C4-2B (cell line): ENCODE results near the gene PRKAG1.
A peak's percentile ranks its signal among the peaks of the same experiment; 100 is the strongest.

Experiments used
- H3K27ac ChIP-seq: fragments of 450-650 bp; 2 replicates; pipeline ENCODE4 v1.5.1; 2017
- CTCF ChIP-seq: fragments of 450-650 bp; conservative IDR thresholded peaks from 2 replicates; pipeline ENCODE4 v1.5.1; 2017; ENCODE audit warnings: mild to moderate bottlenecking
- ZFX ChIP-seq: fragments of 450-650 bp; IDR thresholded peaks from 2 replicates; pipeline ENCODE4 v1.6.1; 2017

Gene PRKAG1

DNA sequence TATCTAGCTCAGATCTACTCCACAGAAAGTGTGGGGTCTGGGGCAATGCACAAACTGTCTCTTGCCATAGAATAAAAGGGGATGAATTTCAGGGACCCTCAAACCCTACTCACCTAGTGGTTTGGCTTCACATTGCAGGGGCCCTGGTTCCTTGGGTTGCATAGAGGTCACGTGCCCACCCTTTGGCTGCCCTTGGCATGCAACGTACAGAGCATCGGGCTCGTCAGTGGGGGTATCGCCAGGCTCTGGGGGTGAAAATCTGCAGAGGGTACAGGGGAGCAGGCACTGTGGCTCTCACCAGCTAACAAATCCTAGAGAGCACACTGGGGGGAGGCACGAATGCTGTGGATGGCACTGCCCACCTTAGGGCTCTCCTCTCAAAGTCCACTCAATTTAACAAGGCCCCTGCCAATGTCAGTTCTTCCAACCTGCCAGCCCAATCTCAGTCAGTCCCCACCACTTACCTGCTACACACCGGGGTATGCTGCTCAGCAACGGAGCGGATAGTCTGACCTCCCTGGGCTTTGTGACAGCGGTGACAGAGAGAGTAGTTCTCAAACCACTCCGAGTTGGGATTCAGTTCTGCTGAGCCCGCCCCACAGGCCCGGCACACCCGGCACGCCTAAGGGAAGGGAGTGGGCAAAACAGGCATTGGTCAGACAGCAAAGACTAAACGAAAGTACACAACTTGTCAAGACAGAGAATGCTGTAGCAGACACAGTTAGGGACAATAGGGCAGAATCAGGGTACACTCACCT, 34.1 kb upstream of the PRKAG1 start:
- TF ChIP-seq ZFX: no peak
- no peak for TF ChIP-seq CTCF
- H3K27ac ChIP-seq: peak overlapping the region; percentile 10; the same call in 1 of the 2 replicates

DNA sequence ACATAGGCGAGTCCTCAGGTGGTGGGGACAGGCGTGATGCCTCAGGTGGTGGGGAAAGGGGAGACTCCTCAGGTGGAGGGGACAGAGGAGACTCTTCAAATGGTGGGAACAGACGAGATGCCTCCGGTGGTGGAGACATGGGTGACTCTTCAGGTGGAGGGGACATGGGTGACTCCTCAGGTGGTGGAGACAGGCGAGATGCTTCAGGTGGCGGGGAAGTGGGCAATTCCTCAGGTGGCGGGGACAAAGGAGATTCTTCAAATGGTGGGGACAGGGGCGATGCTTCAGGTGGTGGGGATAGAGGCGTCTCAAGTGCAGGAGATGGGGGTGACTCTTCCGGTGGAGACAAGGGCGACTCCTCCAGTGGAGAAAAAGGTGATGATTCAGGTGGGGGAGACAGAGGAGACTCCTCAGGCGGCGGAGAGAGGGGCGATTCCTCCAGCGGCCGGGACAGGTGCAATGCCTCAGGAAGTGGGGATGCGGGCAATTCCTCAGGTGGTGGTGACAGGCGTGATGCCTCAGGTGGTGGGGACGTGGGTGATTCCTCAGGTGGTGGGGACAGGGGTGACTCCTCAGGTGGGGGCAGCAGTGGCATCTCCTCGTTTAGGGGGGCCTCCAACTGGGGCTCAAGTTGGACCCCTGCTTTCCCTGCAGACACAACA, 33.3 kb upstream of the PRKAG1 start:
- no peak overlapping the region for H3K27ac ChIP-seq
- TF ChIP-seq CTCF (no peak), ZFX (no peak)

- no peak overlapping the region for H3K27ac ChIP-seq
- TF ChIP-seq ZFX (no peak), CTCF (no peak)
Observed at GRCh38 chr12:49051373-49051764, 32.8 kb upstream of the PRKAG1 start.

DNA sequence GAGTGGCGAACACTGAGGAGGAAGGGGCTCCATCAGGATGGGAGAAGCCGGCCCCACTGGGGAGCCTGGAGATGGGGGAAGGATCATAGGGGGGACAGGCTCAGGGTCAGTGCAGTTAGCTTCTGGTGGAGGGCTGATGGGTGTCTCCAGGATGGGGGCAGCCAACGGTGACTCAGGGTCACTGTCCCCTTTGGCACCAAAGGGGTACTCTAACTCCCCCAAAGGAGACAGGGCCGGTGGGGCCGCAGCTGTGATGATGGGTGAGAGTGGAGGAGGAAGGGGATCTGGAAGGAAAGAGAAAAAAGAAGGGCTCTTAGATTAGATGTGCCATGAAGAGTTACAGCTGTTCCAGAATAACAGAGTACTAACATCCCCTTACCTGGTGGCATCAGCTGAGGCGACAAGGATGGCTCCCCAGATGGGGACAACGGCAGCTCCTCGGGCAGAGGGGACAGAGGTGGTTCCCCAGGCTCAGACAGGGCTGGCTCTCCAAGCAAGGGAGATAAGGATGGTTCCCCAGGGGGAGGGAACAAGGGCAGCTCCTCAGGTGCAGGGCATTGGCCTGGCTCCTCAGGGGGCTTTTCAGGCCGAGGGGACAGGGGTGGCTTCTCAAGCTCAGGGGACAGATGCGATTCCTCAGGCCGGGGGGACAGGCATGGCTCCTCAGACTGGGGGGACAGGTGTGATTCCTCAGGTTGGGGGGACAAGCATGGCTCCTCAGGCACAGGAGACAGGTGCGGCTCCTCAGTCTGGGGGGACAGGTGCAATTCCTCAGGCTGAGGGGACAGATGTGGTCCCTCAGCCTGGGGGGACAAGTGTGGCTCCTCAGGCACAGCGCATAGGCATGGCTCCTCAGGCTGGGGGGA, 32.2 kb upstream of the PRKAG1 start:
- TF ChIP-seq ZFX (no peak), CTCF (no peak)
- H3K27ac ChIP-seq: no peak overlapping the region

GRCh38 chr12:49049566-49050224, 31.1 kb upstream of the PRKAG1 start:
- TF ChIP-seq ZFX: no peak
- no peak for TF ChIP-seq CTCF
- H3K27ac ChIP-seq: no peak overlapping the region

DNA sequence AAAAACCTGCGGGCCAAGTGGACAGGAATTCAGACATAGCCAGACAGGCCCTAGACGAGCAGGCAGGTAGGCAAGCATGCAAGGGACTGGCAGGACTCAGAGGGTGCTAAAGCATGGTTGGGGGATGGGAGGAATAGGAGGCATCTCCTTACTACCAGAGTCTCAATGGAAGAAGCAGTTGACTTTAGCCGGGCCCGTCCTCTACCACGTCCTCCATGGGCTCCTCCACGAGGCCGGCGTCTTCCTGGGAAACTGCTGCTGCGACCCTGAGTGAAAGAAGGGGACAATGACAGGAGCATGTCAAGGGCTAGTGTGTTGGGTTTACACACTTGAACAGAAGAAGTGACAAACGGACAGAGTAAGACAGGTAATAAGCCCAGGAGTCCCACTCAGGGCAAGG, 30.4 kb upstream of the PRKAG1 start:
- H3K27ac ChIP-seq: no peak overlapping the region
- TF ChIP-seq ZFX: no peak
- no peak for TF ChIP-seq CTCF
